GM19099 (cell line): ENCODE data around the gene TMEM255B.

Source experiments
- POLR2A ChIP-seq: IDR thresholded peaks from 3 replicates; pipeline ENCODE4 v1.6.1; 2011; ENCODE audit warnings: low read depth; ENCODE audit not compliant: insufficient read length; ENCODE audit errors: extremely low read depth

The TMEM255B gene

GRCh38 chr13:113845723-113846635 is 87.0 kb downstream of the TMEM255B start:
- no peak for TF ChIP-seq POLR2A

GRCh38 chr13:113846636-113847318 is 87.8 kb downstream of the TMEM255B start:
- TF ChIP-seq POLR2A: no peak

GRCh38 chr13:113848020-113848419 is 89.0 kb downstream of the TMEM255B start:
- TF ChIP-seq POLR2A: no peak

GRCh38 chr13:113848431-113849260 is 89.6 kb downstream of the TMEM255B start:
- TF ChIP-seq POLR2A: no peak

GRCh38 chr13:113849546-113849945 is 90.5 kb downstream of the TMEM255B start:
- TF ChIP-seq POLR2A: no peak

GRCh38 chr13:113849981-113850721 is 91.1 kb downstream of the TMEM255B start:
- no peak for TF ChIP-seq POLR2A

GRCh38 chr13:113850722-113851479 is 91.9 kb downstream of the TMEM255B start:
- TF ChIP-seq POLR2A: no peak

GRCh38 chr13:113851480-113851803 is 92.4 kb downstream of the TMEM255B start:
- TF ChIP-seq POLR2A: no peak

- TF ChIP-seq POLR2A: no peak
Measured at GRCh38 chr13:113851826-113852535, 93.0 kb downstream of the TMEM255B start.

- no peak for TF ChIP-seq POLR2A
Measured at GRCh38 chr13:113852536-113853517, 93.8 kb downstream of the TMEM255B start.

GRCh38 chr13:113853518-113854237 is 94.7 kb downstream of the TMEM255B start:
- TF ChIP-seq POLR2A: no peak
